GM10266 (cell line): Measurements from ENCODE around the gene CYB561D2.

Experiments used
- DNase-seq: peaks from one replicate; pipeline ENCODE4 v3.0.0; 2012; ENCODE audit errors: extremely low spot score
- CTCF ChIP-seq: IDR thresholded peaks from 2 replicates; pipeline ENCODE4 v1.5.1; 2012; ENCODE audit warnings: mild to moderate bottlenecking, low read depth; ENCODE audit not compliant: control insufficient read depth, insufficient read depth; ENCODE audit errors: missing control alignments

Gene CYB561D2

GRCh38 chr3:50396502-50396901 is 45.8 kb downstream of the CYB561D2 start:
- no peak for DNase-seq
- TF ChIP-seq CTCF: no peak

GRCh38 chr3:50401978-50402595 is 51.4 kb downstream of the CYB561D2 start:
- no peak for TF ChIP-seq CTCF
- DNase-seq: no peak
